OCI-LY3 (cell line): ENCODE data around the gene SLC25A25.
"Not testable (repeated sequence)": the region's sequence is repeated elsewhere in the genome, so short reads cannot be mapped to it uniquely, and the experiment has no call there.

Experiments used
- H2AFZ ChIP-seq: fragments of 200-600, 300-600 bp; shearing (Covaris generic); 2 replicates; pipeline ENCODE4 v1.6.0; 2014; ENCODE audit warnings: antibody characterized with exemption, low read depth, low read length
- H3K27ac ChIP-seq: fragments of 200-600, 300-600 bp; sonication (generic); 2 replicates; pipeline ENCODE4 v1.5.1; 2014; ENCODE audit warnings: mild to moderate bottlenecking, low read length, moderate library complexity, mixed read lengths
- H3K27me3 ChIP-seq: fragments of 200-600, 300-600 bp; sonication (generic); 2 replicates; pipeline ENCODE4 v1.6.1; 2014; ENCODE audit warnings: low read depth, low read length, mixed read lengths
- H3K36me3 ChIP-seq: fragments of 200-600, 300-600 bp; sonication (generic); replicated peaks from 2 replicates; pipeline ENCODE3; 2014; ENCODE audit warnings: low read depth, low read length, mixed read lengths
- H3K4me1 ChIP-seq: fragments of 300-600, 200-600 bp; sonication (generic); 2 replicates; pipeline ENCODE4 v1.6.1; 2014; ENCODE audit warnings: low read length, mixed read lengths
- H3K4me2 ChIP-seq: fragments of 200-600, 300-600 bp; sonication (generic); 2 replicates; pipeline ENCODE4 v1.6.1; 2014; ENCODE audit warnings: low read length, mixed read lengths
- H3K4me3 ChIP-seq: fragments of 300-600, 200-600 bp; sonication (generic); 2 replicates; pipeline ENCODE4 v1.5.1; 2014; ENCODE audit warnings: antibody characterized with exemption, mild to moderate bottlenecking, low read length, moderate library complexity
- H3K79me2 ChIP-seq: fragments of 300-600, 200-600 bp; shearing (Covaris generic); 2 replicates; pipeline ENCODE4 v1.6.1; 2014; ENCODE audit warnings: mild to moderate bottlenecking, low read length, mixed read lengths
- H3K9ac ChIP-seq: fragments of 300-600, 200-600 bp; shearing (Covaris generic); 2 replicates; pipeline ENCODE4 v1.6.0; 2014; ENCODE audit warnings: mild to moderate bottlenecking, low read length, moderate library complexity
- H3K9me3 ChIP-seq: fragments of 200-600, 300-600 bp; shearing (Covaris generic); 2 replicates; pipeline ENCODE4 v1.6.1; 2014; ENCODE audit warnings: low read length, mixed read lengths; ENCODE audit not compliant: insufficient read depth
- H4K20me1 ChIP-seq: fragments of 200-600, 300-600 bp; sonication (generic); 2 replicates; pipeline ENCODE4 v1.6.1; 2016; ENCODE audit warnings: low read length, mixed read lengths; ENCODE audit not compliant: insufficient read depth
- EZH2phosphoT487 ChIP-seq: fragments of 200-600 bp; shearing (Covaris generic); IDR thresholded peaks from 2 replicates; pipeline ENCODE4 v1.6.1; 2018; ENCODE audit warnings: antibody characterized with exemption, mixed run types, low read depth
- TF ChIP-seq, protein P1 (sequence below): fragments of 200-600, 300-600 bp; sonication (generic); IDR thresholded peaks from 2 replicates; pipeline ENCODE4 v1.5.1; 2014; ENCODE audit warnings: antibody characterized with exemption, low read length, low read depth

SLC25A25 gene

DNA sequence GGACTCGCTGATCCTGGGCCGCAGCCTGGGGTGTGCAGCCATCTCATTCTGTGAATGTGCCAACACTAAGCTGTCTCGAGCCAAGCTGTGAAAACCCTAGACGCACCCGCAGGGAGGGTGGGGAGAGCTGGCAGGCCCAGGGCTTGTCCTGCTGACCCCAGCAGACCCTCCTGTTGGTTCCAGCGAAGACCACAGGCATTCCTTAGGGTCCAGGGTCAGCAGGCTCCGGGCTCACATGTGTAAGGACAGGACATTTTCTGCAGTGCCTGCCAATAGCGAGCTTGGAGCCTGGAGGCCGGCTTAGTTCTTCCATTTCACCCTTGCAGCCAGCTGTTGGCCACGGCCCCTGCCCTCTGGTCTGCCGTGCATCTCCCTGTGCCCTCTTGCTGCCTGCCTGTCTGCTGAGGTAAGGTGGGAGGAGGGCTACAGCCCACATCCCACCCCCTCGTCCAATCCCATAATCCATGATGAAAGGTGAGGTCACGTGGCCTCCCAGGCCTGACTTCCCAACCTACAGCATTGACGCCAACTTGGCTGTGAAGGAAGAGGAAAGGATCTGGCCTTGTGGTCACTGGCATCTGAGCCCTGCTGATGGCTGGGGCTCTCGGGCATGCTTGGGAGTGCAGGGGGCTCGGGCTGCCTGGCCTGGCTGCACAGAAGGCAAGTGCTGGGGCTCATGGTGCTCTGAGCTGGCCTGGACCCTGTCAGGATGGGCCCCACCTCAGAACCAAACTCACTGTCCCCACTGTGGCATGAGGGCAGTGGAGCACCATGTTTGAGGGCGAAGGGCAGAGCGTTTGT is 39.6 kb downstream of the SLC25A25 start:
- Histone ChIP-seq H3K79me2 (no peaks in the 10 kb centered on the region), H3K9me3 (no peaks in the 10 kb centered on the region), H4K20me1 (no peaks in the 10 kb centered on the region; the same call in 1 of the 2 replicates), H3K9ac (no peak overlapping the region), H2AFZ (no peak overlapping the region), H3K4me3 (no peak overlapping the region), H3K4me1 (no peaks in the 10 kb centered on the region), H3K36me3 (peaks cover 37% of the 10 kb centered on the region), H3K4me2 (no peak overlapping the region), H3K27ac (no peak overlapping the region), H3K27me3 (no peaks in the 10 kb centered on the region)
- TF ChIP-seq EZH2phosphoT487, result no peak
- TF ChIP-seq, protein P1, sequence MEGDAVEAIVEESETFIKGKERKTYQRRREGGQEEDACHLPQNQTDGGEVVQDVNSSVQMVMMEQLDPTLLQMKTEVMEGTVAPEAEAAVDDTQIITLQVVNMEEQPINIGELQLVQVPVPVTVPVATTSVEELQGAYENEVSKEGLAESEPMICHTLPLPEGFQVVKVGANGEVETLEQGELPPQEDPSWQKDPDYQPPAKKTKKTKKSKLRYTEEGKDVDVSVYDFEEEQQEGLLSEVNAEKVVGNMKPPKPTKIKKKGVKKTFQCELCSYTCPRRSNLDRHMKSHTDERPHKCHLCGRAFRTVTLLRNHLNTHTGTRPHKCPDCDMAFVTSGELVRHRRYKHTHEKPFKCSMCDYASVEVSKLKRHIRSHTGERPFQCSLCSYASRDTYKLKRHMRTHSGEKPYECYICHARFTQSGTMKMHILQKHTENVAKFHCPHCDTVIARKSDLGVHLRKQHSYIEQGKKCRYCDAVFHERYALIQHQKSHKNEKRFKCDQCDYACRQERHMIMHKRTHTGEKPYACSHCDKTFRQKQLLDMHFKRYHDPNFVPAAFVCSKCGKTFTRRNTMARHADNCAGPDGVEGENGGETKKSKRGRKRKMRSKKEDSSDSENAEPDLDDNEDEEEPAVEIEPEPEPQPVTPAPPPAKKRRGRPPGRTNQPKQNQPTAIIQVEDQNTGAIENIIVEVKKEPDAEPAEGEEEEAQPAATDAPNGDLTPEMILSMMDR, result no peak

DNA sequence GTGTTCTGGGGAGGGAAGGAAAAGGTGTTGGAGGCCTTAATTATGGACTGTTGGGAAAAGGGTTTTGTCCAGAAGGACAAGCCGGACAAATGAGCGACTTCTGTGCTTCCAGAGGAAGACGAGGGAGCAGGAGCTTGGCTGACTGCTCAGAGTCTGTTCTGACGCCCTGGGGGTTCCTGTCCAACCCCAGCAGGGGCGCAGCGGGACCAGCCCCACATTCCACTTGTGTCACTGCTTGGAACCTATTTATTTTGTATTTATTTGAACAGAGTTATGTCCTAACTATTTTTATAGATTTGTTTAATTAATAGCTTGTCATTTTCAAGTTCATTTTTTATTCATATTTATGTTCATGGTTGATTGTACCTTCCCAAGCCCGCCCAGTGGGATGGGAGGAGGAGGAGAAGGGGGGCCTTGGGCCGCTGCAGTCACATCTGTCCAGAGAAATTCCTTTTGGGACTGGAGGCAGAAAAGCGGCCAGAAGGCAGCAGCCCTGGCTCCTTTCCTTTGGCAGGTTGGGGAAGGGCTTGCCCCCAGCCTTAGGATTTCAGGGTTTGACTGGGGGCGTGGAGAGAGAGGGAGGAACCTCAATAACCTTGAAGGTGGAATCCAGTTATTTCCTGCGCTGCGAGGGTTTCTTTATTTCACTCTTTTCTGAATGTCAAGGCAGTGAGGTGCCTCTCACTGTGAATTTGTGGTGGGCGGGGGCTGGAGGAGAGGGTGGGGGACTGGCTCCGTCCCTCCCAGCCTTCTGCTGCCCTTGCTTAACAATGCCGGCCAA is 40.4 kb downstream of the SLC25A25 start:
- no peak overlapping the region for H3K9ac ChIP-seq
- H3K4me2 ChIP-seq, result no peak overlapping the region
- peaks cover 40% of the 10 kb centered on the region for H3K36me3 ChIP-seq
- H3K9me3 ChIP-seq, result no peaks in the 10 kb centered on the region
- no peak overlapping the region for H2AFZ ChIP-seq
- H3K79me2 ChIP-seq, result no peaks in the 10 kb centered on the region
- H3K4me3 ChIP-seq, result no peak overlapping the region
- H4K20me1 ChIP-seq, result no peaks in the 10 kb centered on the region; the same call in 1 of the 2 replicates
- no peaks in the 10 kb centered on the region for H3K27me3 ChIP-seq
- TF ChIP-seq, protein P1, result no peak
- no peak for TF ChIP-seq EZH2phosphoT487
- no peaks in the 10 kb centered on the region for H3K4me1 ChIP-seq
- H3K27ac ChIP-seq, result no peak overlapping the region

DNA sequence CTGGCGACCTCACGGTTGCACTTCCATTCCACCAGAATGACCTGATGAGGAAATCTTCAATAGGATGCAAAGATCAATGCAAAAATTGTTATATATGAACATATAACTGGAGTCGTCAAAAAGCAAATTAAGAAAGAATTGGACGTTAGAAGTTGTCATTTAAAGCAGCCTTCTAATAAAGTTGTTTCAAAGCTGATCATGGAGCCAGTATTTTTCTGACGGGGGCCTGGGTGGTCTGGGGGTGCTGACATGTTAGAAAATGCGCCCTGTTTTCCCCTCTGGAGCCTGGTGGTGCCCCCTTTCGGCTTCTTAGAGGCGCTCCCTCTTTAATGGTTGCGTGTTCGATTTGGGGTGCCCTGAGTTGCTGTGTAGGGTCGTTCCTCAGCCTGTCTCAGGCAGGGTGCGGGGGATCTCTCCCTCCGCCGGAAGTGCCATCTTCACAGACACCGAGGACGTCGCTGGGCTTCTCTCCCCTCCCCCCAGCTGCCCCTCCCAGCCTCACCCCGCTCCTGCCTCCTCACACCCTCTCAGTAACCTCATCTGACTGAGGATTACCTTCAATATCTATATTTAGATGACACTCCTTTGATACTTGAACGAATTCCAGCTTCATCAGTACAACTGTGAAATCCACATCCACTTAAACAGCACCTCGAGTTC is 41.1 kb downstream of the SLC25A25 start:
- no peak overlapping the region for H3K4me2 ChIP-seq
- peaks cover 44% of the 10 kb centered on the region for H3K36me3 ChIP-seq
- TF ChIP-seq, protein P1, result no peak
- no peak for TF ChIP-seq EZH2phosphoT487
- H3K9me3 ChIP-seq, result no peaks in the 10 kb centered on the region
- no peaks in the 10 kb centered on the region for H3K79me2 ChIP-seq
- H3K9ac ChIP-seq, result no peak overlapping the region
- H3K27ac ChIP-seq, result no peak overlapping the region
- peaks cover 5% of the 10 kb centered on the region for H3K4me1 ChIP-seq
- no peaks in the 10 kb centered on the region; the same call in 1 of the 2 replicates for H4K20me1 ChIP-seq
- no peak overlapping the region for H2AFZ ChIP-seq
- H3K27me3 ChIP-seq, result no peaks in the 10 kb centered on the region
- no peak overlapping the region for H3K4me3 ChIP-seq

DNA sequence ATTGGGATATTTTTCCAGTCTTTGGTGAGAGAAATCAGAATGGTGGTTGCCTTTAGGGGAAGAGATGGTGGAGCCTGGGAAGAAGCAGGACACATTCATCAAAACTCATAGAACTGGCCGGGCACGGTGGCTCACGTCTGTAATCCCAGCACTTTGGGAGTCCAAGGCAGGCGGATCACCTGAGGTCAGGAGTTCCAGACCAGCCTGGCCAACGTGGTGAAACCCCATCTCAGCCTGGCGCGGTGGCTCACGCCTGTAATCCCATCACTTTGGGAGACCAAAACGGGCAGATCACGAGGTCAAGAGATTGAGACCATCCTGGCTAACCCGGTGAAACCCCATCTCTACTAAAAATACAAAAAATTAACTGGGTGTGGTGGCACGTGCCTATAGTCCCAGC is 43.7 kb downstream of the SLC25A25 start:
- not testable (repeated sequence) for H3K4me3 ChIP-seq, H3K9me3 ChIP-seq, H3K9ac ChIP-seq, H3K79me2 ChIP-seq, H3K27ac ChIP-seq, H3K4me2 ChIP-seq, H3K27me3 ChIP-seq, H4K20me1 ChIP-seq, H2AFZ ChIP-seq
- H3K36me3 ChIP-seq, result peaks cover 52% of the 10 kb centered on the region
- H3K4me1 ChIP-seq, result peaks cover 30% of the 10 kb centered on the region
